Panc1 (cell line): ENCODE results near the gene KLHL26. TPM values are rescaled to one million over a fixed set of nuclear protein-coding genes. Genes with fewer than 3 reads are reported as not detected.

Source experiments
- ATAC-seq: fragments of 200-7000 bp; cut with Tn5 transposase; 2 replicates; pipeline ENCODE4 v1.9.1; 2020; ENCODE audit warnings: mild to moderate bottlenecking, moderate library complexity
- BruUV-seq: library from RNA; stranded (reverse); fragments of 400-500 nt; replicated peaks from 2 replicates; lab custom pipeline; 2021; lab: Mats Ljungman, UMichigan
- CTCF ChIA-PET: fragments of 300-600 bp; sonication (Branson Sonifier 250); formaldehyde crosslinking; loops from one replicate; lab custom pipeline; 2022; ENCODE audit warnings: antibody characterized with exemption; lab: Charles Lee
- POLR2A ChIA-PET: fragments of 300-600 bp; sonication (Branson Sonifier 250); formaldehyde crosslinking; loops from one replicate; lab custom pipeline; 2022; ENCODE audit warnings: antibody characterized with exemption; lab: Charles Lee
- DNase-seq: peaks from one replicate; pipeline ENCODE4 v3.0.0-alpha.2; 2010; ENCODE audit warnings: low read depth, low spot score
- H3K27ac ChIP-seq: 2 replicates; pipeline ENCODE4 v1.5.1; 2011; ENCODE audit warnings: mild to moderate bottlenecking, low read length, inconsistent platforms
- H3K27me3 ChIP-seq: fragments of 200-500 bp; sonication (Bioruptor generic); 2 replicates; pipeline ENCODE4 v1.6.0; 2014; ENCODE audit warnings: low read length, inconsistent platforms; ENCODE audit not compliant: control insufficient read depth, insufficient read depth
- H3K36me3 ChIP-seq: fragments of 200-500 bp; sonication (Bioruptor generic); 2 replicates; pipeline ENCODE4 v1.5.1; 2014; ENCODE audit warnings: inconsistent platforms, mild to moderate bottlenecking, low read length, moderate library complexity; ENCODE audit not compliant: control insufficient read depth, insufficient read depth
- H3K4me1 ChIP-seq: 2 replicates; pipeline ENCODE4 v1.5.1; 2011; ENCODE audit warnings: inconsistent platforms, mild to moderate bottlenecking, low read length, moderate library complexity; ENCODE audit not compliant: control insufficient read depth, insufficient read depth
- H3K4me3 ChIP-seq, 2 experiments: 2 replicates each; pipeline ENCODE4 v1.5.1; 2011 to 2012; ENCODE audit warnings: low read depth in 2 of 2, low read length in 2 of 2, mild to moderate bottlenecking in 2 of 2, inconsistent platforms in 1 of 2, moderate library complexity in 1 of 2
- H3K9me3 ChIP-seq: fragments of 200-500 bp; sonication (Bioruptor generic); 2 replicates; pipeline ENCODE4 v1.5.1; 2014; ENCODE audit warnings: low read depth, mild to moderate bottlenecking, inconsistent platforms, low read length, moderate library complexity; ENCODE audit not compliant: control insufficient read depth, insufficient read depth
- CTCF ChIP-seq: fragments of 450-650 bp; IDR thresholded peaks from 2 replicates; pipeline ENCODE4 v1.5.1; 2017; ENCODE audit warnings: mild to moderate bottlenecking
- POLR2AphosphoS5 ChIP-seq: IDR thresholded peaks from 2 replicates; pipeline ENCODE4 v1.6.1; 2012; ENCODE audit warnings: mild to moderate bottlenecking, low read depth, low read length, moderate library complexity
- REST ChIP-seq, 2 experiments: IDR thresholded peaks; 2 replicates each; pipeline ENCODE4 v1.6.1; 2011 to 2012; ENCODE audit warnings: low read depth in 2 of 2, control low read depth in 1 of 2, low read length in 1 of 2, mild to moderate bottlenecking in 1 of 2, moderate library complexity in 1 of 2; ENCODE audit not compliant: insufficient read depth in 1 of 2
- SIN3A ChIP-seq: IDR thresholded peaks from 2 replicates; pipeline ENCODE4 v1.6.1; 2012; ENCODE audit warnings: low read depth, mild to moderate bottlenecking, low read length, moderate library complexity, borderline replicate concordance; ENCODE audit not compliant: insufficient read depth
- TCF7L2 ChIP-seq: IDR thresholded peaks from 2 replicates; pipeline ENCODE4 v1.6.1; 2011; ENCODE audit warnings: mild to moderate bottlenecking, low read depth, low read length, inconsistent platforms
- in situ Hi-C: cut with HindIII; loops from 2 replicates; pipeline ENCODE4 v1.10.0; 2016; ENCODE audit warnings: low sequenced_read_pairs, low pct_unique_long_range_greater_than_20kb
- intact Hi-C: fragments of 100-400 bp; cut with micrococcal nuclease; formaldehyde crosslinking; loops from one replicate; pipeline ENCODE4 v1.10.0; 2022; ENCODE audit not compliant: unreplicated experiment
- total RNA-seq: library from RNA; stranded (reverse); gene quantifications from one replicate; pipeline ENCODE4 v1.2.1, GENCODE V29; 2021; ENCODE audit not compliant: unreplicated experiment

Gene KLHL26
- total RNA-seq, 1 experiment from 2014 or later, result 4.4 TPM

- no peaks in the 10 kb centered on the region for H3K9me3 ChIP-seq
- intact Hi-C loops (no loop called here), in situ Hi-C loops (no loop called here)
- TF ChIP-seq REST (IDR thresholded peaks at IDR 0.05; ENCODE audit: insufficient read depth in 1 of 2, low read depth in 2 of 2, low read length in 1 of 2) (no peak), POLR2AphosphoS5 (no peak), SIN3A (no peak), TCF7L2 (no peak), CTCF (no peak)
- no peaks in the 10 kb centered on the region for H3K4me1 ChIP-seq
- CTCF ChIA-PET, result interaction anchor here (0.6 kb wide), 1 partner anchor 23 kb away, joined by 4 read pairs; no protein-coding TSS in a partner anchor
- no peak overlapping the region for H3K27ac ChIP-seq
- DNase-seq (no peak), ATAC-seq (no peak)
- no peaks in the 10 kb centered on the region for H3K36me3 ChIP-seq
- no peaks in the 10 kb centered on the region for H3K27me3 ChIP-seq
- POLR2A ChIA-PET, result no interaction called here
- H3K4me3 ChIP-seq, result no peak overlapping the region
- BruUV-seq, result no TSS peak
Observed at GRCh38 chr19:18716857-18717256, 80.0 kb downstream of the KLHL26 start.

GRCh38 chr19:18717601-18718000, 80.8 kb downstream of the KLHL26 start:
- ChIA-PET CTCF (no interaction called here), POLR2A (no interaction called here)
- TF ChIP-seq TCF7L2, result no peak
- no peak for TF ChIP-seq POLR2AphosphoS5
- no peak for TF ChIP-seq CTCF
- no peak for TF ChIP-seq SIN3A
- no peak for TF ChIP-seq REST (IDR thresholded peaks at IDR 0.05; ENCODE audit: insufficient read depth in 1 of 2, low read depth in 2 of 2, low read length in 1 of 2)
- DNase-seq (no peak), ATAC-seq (no peak)
- Histone ChIP-seq H3K4me1 (no peaks in the 10 kb centered on the region), H3K36me3 (no peaks in the 10 kb centered on the region), H3K27ac (no peak overlapping the region), H3K9me3 (no peaks in the 10 kb centered on the region), H3K4me3 (no peak overlapping the region), H3K27me3 (no peaks in the 10 kb centered on the region)
- BruUV-seq, result no TSS peak
- intact Hi-C loops, result no loop called here
- in situ Hi-C loops, result no loop called here
